GM19240 (cell line): ENCODE results near the gene SPTLC2.

Experiments
- DNase-seq: peaks from one replicate; pipeline ENCODE4 v3.0.0; 2011; ENCODE audit warnings: low spot score; ENCODE audit not compliant: insufficient read length

The SPTLC2 gene

GRCh38 chr14:77623201-77623600 lies 6.8 kb upstream of the SPTLC2 start:
- DNase-seq, result no peak

GRCh38 chr14:77622366-77622961 lies 6.0 kb upstream of the SPTLC2 start:
- no peak for DNase-seq

- no peak for DNase-seq
Measured at GRCh38 chr14:77620222-77620870, 3.9 kb upstream of the SPTLC2 start.

- DNase-seq, result no peak
Measured at GRCh38 chr14:77618381-77618970, 2.0 kb upstream of the SPTLC2 start.

GRCh38 chr14:77616133-77616453 lies 344 bp downstream of the SPTLC2 start:
- DNase-seq, result no peak

- DNase-seq, result no peak
Measured at GRCh38 chr14:77615361-77616132, 890 bp downstream of the SPTLC2 start.

GRCh38 chr14:77613201-77613600 lies 3.2 kb downstream of the SPTLC2 start:
- no peak for DNase-seq

GRCh38 chr14:77612011-77612620 lies 4.3 kb downstream of the SPTLC2 start:
- no peak for DNase-seq

- no peak for DNase-seq
Measured at GRCh38 chr14:77610553-77610952, 5.9 kb downstream of the SPTLC2 start.

GRCh38 chr14:77609922-77610321 lies 6.5 kb downstream of the SPTLC2 start:
- DNase-seq, result no peak

- no peak for DNase-seq
Measured at GRCh38 chr14:77607741-77608302, 8.6 kb downstream of the SPTLC2 start.

GRCh38 chr14:77605392-77605972 lies 11.0 kb downstream of the SPTLC2 start:
- no peak for DNase-seq

- DNase-seq, result no peak
Measured at GRCh38 chr14:77603654-77604255, 12.7 kb downstream of the SPTLC2 start.

- no peak for DNase-seq
Measured at GRCh38 chr14:77603031-77603430, 13.4 kb downstream of the SPTLC2 start.

GRCh38 chr14:77601846-77602619 lies 14.4 kb downstream of the SPTLC2 start:
- no peak for DNase-seq

- no peak for DNase-seq
Measured at GRCh38 chr14:77599889-77600288, 16.5 kb downstream of the SPTLC2 start.

GRCh38 chr14:77598366-77599070 lies 17.9 kb downstream of the SPTLC2 start:
- no peak for DNase-seq

- no peak for DNase-seq
Measured at GRCh38 chr14:77593501-77593961, 22.9 kb downstream of the SPTLC2 start.

- DNase-seq, result no peak
Measured at GRCh38 chr14:77590845-77591485, 25.5 kb downstream of the SPTLC2 start.
